ENCODE results near the gene FAM237A.

The FAM237A gene

DNA sequence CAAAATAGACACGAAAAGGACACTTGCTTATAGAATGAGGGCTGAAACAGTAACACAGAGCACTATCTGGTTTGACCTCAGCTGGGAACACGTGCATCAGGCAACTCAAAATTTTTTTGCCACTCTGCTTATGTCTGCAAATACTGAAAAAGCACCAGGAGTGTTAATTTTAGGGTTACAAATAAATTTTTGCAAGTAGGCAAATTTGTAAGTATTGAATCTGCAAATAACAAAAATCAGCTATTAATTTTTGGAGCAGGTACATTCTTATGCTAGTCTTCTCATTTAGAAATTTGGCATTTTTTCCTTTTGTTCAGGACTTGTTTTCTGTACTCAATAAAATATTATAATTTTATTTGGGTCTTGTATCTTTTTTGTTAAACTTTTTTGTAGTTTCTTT is 46.2 kb downstream of the FAM237A start:
- no peak for TF ChIP-seq ZFX (IDR thresholded peaks at IDR 0.05; ENCODE audit: borderline replicate concordance)
- TF ChIP-seq, protein P1, sequence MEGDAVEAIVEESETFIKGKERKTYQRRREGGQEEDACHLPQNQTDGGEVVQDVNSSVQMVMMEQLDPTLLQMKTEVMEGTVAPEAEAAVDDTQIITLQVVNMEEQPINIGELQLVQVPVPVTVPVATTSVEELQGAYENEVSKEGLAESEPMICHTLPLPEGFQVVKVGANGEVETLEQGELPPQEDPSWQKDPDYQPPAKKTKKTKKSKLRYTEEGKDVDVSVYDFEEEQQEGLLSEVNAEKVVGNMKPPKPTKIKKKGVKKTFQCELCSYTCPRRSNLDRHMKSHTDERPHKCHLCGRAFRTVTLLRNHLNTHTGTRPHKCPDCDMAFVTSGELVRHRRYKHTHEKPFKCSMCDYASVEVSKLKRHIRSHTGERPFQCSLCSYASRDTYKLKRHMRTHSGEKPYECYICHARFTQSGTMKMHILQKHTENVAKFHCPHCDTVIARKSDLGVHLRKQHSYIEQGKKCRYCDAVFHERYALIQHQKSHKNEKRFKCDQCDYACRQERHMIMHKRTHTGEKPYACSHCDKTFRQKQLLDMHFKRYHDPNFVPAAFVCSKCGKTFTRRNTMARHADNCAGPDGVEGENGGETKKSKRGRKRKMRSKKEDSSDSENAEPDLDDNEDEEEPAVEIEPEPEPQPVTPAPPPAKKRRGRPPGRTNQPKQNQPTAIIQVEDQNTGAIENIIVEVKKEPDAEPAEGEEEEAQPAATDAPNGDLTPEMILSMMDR (IDR thresholded peaks at IDR 0.05): no peak
- no peak overlapping the region for H3K27ac ChIP-seq

DNA sequence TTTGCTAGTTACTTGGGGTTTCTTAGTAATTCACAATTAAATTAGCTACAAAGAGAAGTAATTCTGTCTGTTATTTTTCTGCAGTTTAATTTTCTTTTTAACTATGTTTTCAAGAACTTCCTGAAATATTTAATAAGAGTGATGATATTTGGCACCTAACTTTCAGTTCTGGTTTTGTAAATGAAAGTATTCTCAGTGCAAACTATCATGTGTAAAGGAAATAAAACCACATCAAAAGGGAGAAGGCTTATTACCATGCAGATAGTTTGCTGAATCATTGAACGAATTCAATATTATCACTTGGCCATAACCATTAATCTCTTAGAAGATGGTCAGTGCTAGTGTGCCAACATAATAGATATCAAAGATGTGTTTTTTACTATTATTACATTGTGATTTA is 46.7 kb downstream of the FAM237A start:
- TF ChIP-seq, protein P1 (IDR thresholded peaks at IDR 0.05): no peak
- no peak for TF ChIP-seq ZFX (IDR thresholded peaks at IDR 0.05; ENCODE audit: borderline replicate concordance)
- no peak overlapping the region for H3K27ac ChIP-seq

GRCh38 chr2:206692971-206693370 is 50.7 kb downstream of the FAM237A start:
- TF ChIP-seq, protein P1 (IDR thresholded peaks at IDR 0.05): no peak
- TF ChIP-seq ZFX (IDR thresholded peaks at IDR 0.05; ENCODE audit: borderline replicate concordance): no peak
- no peak overlapping the region for H3K27ac ChIP-seq

- no peak overlapping the region for H3K27ac ChIP-seq
- TF ChIP-seq, protein P1 (IDR thresholded peaks at IDR 0.05): peak; percentile 70
- TF ChIP-seq ZFX (IDR thresholded peaks at IDR 0.05; ENCODE audit: borderline replicate concordance): no peak
Observed at GRCh38 chr2:206693399-206694137, 51.3 kb downstream of the FAM237A start.

DNA sequence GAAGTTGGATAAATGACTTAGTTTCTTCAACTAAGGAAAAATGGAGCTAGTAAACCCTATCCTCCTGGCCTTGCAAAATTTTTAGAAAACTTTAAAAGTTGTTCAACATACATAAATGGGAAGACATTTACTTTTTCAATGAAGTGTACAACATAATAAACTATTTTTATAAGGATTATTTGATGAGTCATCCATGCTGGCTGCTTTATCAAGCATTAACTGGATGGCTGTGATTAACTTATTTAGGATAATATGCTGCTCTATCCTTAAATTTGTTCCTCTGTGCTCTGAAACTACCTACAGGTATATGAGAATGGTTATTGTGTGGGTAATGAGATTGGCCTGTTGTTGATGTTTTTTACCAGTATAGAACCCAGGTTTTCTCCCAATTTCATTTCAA is 54.6 kb downstream of the FAM237A start:
- no peak overlapping the region for H3K27ac ChIP-seq
- TF ChIP-seq ZFX (IDR thresholded peaks at IDR 0.05; ENCODE audit: borderline replicate concordance): no peak
- TF ChIP-seq, protein P1 (IDR thresholded peaks at IDR 0.05): no peak

GRCh38 chr2:206698811-206699210 is 56.5 kb downstream of the FAM237A start:
- no peak for TF ChIP-seq ZFX (IDR thresholded peaks at IDR 0.05; ENCODE audit: borderline replicate concordance)
- TF ChIP-seq, protein P1 (IDR thresholded peaks at IDR 0.05): no peak
- H3K27ac ChIP-seq: no peak overlapping the region

Data from 22Rv1 (cell line).